Measurements from ENCODE around the gene P3H4.

DNA sequence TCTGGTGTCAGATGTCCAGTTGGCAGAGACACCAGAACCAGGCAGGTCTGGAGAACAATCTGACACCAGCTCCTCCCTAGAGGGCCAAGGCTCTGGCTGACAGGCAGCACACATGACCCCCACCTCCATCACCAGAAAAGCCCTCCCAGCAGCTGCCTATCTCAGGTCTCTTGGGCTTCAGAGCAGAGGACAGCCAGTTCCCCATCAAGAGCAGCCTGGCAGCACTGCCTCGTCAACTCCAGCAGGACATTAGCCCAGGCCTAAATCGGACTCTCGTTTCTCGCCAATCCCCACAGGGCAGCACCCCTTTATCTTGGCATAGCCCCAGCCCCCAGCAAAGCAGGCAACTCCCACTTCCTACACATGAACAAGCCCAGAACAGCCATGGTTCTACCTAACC is 29.6 kb downstream of the P3H4 start:
- TF ChIP-seq CTCF (IDR thresholded peaks at IDR 0.05 in 8 of 11, conservative IDR thresholded peaks at IDR 0.05 in 3 of 11) (no peak), POLR2A (IDR thresholded peaks at IDR 0.05) (no peak)

All from spleen (tissue), 7 donors.